ENCODE measurements around the gene PRKG1.

PRKG1 gene

GRCh38 chr10:51861731-51862130, 787.4 kb downstream of the PRKG1 start:
- DNase-seq = no peak

GRCh38 chr10:51862149-51862548, 787.9 kb downstream of the PRKG1 start:
- DNase-seq = no peak

- no peak for DNase-seq
Measured at GRCh38 chr10:51867956-51868355, 793.7 kb downstream of the PRKG1 start.

- DNase-seq = no peak
Measured at GRCh38 chr10:51874131-51874530, 799.8 kb downstream of the PRKG1 start.

GRCh38 chr10:51875610-51876009, 801.3 kb downstream of the PRKG1 start:
- no peak for DNase-seq

GRCh38 chr10:51876503-51876902, 802.2 kb downstream of the PRKG1 start:
- DNase-seq = no peak

- DNase-seq = no peak
Measured at GRCh38 chr10:51876979-51877378, 802.7 kb downstream of the PRKG1 start.

- DNase-seq = no peak
Measured at GRCh38 chr10:51877636-51878035, 803.3 kb downstream of the PRKG1 start.

- DNase-seq = no peak
Measured at GRCh38 chr10:51878695-51879094, 804.4 kb downstream of the PRKG1 start.

GRCh38 chr10:51879238-51879637, 805.0 kb downstream of the PRKG1 start:
- DNase-seq = no peak

- no peak for DNase-seq
Measured at GRCh38 chr10:51881213-51881612, 806.9 kb downstream of the PRKG1 start.

- DNase-seq = no peak
Measured at GRCh38 chr10:51886438-51887068, 812.3 kb downstream of the PRKG1 start.

- no peak for DNase-seq
Measured at GRCh38 chr10:51888263-51888662, 814.0 kb downstream of the PRKG1 start.

- no peak for DNase-seq
Measured at GRCh38 chr10:51892313-51892712, 818.0 kb downstream of the PRKG1 start.

- DNase-seq = no peak
Measured at GRCh38 chr10:51892965-51893658, 818.8 kb downstream of the PRKG1 start.

- DNase-seq = no peak
Measured at GRCh38 chr10:51894771-51895578, 820.7 kb downstream of the PRKG1 start.

- no peak for DNase-seq
Measured at GRCh38 chr10:51896849-51897248, 822.6 kb downstream of the PRKG1 start.

GRCh38 chr10:51897560-51897959, 823.3 kb downstream of the PRKG1 start:
- no peak for DNase-seq

GRCh38 chr10:51900180-51900579, 825.9 kb downstream of the PRKG1 start:
- DNase-seq = no peak

GRCh38 chr10:51903675-51904074, 829.4 kb downstream of the PRKG1 start:
- DNase-seq = no peak

- no peak for DNase-seq
Measured at GRCh38 chr10:51905032-51905431, 830.7 kb downstream of the PRKG1 start.

GRCh38 chr10:51907361-51907760, 833.1 kb downstream of the PRKG1 start:
- no peak for DNase-seq

- DNase-seq = no peak
Measured at GRCh38 chr10:51910189-51910588, 835.9 kb downstream of the PRKG1 start.

GRCh38 chr10:51910596-51910995, 836.3 kb downstream of the PRKG1 start:
- no peak for DNase-seq
